Liver (tissue), 9 donors: Measurements from ENCODE around the gene HCAR2. TPM values are rescaled to one million over a fixed set of nuclear protein-coding genes. Genes with fewer than 3 reads are reported as not detected.

ENCODE experiments used
- DNase-seq: peaks from one replicate; pipeline ENCODE4 v3.0.0-alpha.2; 2017; ENCODE audit warnings: low spot score
- H3K27ac ChIP-seq, 2 donors: one replicate each; pipeline ENCODE4 v1.7.0; 2013; ENCODE audit warnings: inconsistent platforms in 2 of 2, low read length in 2 of 2, control low read depth in 1 of 2, low read depth in 1 of 2, mild to moderate bottlenecking in 1 of 2
- H3K27me3 ChIP-seq, 4 donors: one replicate each; pipeline versions ENCODE4 v1.6.1 to v1.7.0; 2013; ENCODE audit warnings: low read length in 3 of 4, inconsistent platforms in 1 of 4, mild to moderate bottlenecking in 1 of 4, moderate library complexity in 1 of 4; ENCODE audit not compliant: control insufficient read depth in 4 of 4, insufficient read depth in 4 of 4
- H3K36me3 ChIP-seq, 4 donors: one replicate each; pipeline versions ENCODE4 v1.6.1 to v1.7.0; 2013; ENCODE audit warnings: low read length in 3 of 4, mild to moderate bottlenecking in 3 of 4, low read depth in 1 of 4, moderate library complexity in 1 of 4; ENCODE audit not compliant: control insufficient read depth in 4 of 4, insufficient read depth in 3 of 4
- H3K4me1 ChIP-seq, 4 donors: one replicate each; pipeline versions ENCODE4 v1.6.1 to v1.7.0; 2013; ENCODE audit warnings: low read length in 3 of 4, mild to moderate bottlenecking in 3 of 4, moderate library complexity in 1 of 4; ENCODE audit not compliant: control insufficient read depth in 4 of 4, insufficient read depth in 4 of 4
- H3K4me3 ChIP-seq, 3 donors: one replicate each; pipeline versions ENCODE4 v1.6.1 to v1.7.0; 2013; ENCODE audit warnings: low read length in 3 of 3, control low read depth in 1 of 3, low read depth in 1 of 3, mild to moderate bottlenecking in 1 of 3
- H3K9ac ChIP-seq, 2 donors: one replicate each; pipeline ENCODE4 v1.7.0; 2013; ENCODE audit warnings: low read length in 2 of 2, mild to moderate bottlenecking in 2 of 2, moderate library complexity in 2 of 2, control low read depth in 1 of 2, low read depth in 1 of 2
- H3K9me3 ChIP-seq, 4 donors: one replicate each; pipeline versions ENCODE4 v1.6.1 to v1.7.0; 2013; ENCODE audit warnings: low read length in 3 of 4; ENCODE audit not compliant: control insufficient read depth in 4 of 4
- ATF3 ChIP-seq: IDR thresholded peaks from 2 replicates; pipeline ENCODE4 v1.6.1; 2016; ENCODE audit warnings: antibody characterized with exemption
- CTCF ChIP-seq: fragments of 150-350 bp; IDR thresholded peaks from 2 replicates; pipeline ENCODE4 v1.5.1; 2017; ENCODE audit warnings: improper control_type of control experiment, low read depth, low read length; ENCODE audit not compliant: missing input control
- EGR1 ChIP-seq, 2 donors: IDR thresholded peaks; 2 replicates each; pipeline ENCODE4 v1.6.1; 2016 to 2018; ENCODE audit warnings: antibody characterized with exemption in 2 of 2, low read depth in 2 of 2
- FOXA1 ChIP-seq: IDR thresholded peaks from 2 replicates; pipeline ENCODE4 v1.6.1; 2016; ENCODE audit warnings: antibody characterized with exemption
- FOXA2 ChIP-seq: IDR thresholded peaks from 2 replicates; pipeline ENCODE4 v1.6.1; 2016; ENCODE audit warnings: antibody characterized with exemption
- GABPA ChIP-seq, 2 donors: IDR thresholded peaks in 1 of 2; conservative IDR thresholded peaks in 1 of 2; 2 replicates each; pipeline ENCODE4 v1.6.1; 2016; ENCODE audit warnings: antibody characterized with exemption in 2 of 2, mild to moderate bottlenecking in 1 of 2, moderate library complexity in 1 of 2
- HNF4A ChIP-seq, 2 donors: conservative IDR thresholded peaks; 2 replicates each; pipeline ENCODE4 v1.6.1; 2016; ENCODE audit warnings: antibody characterized with exemption in 2 of 2, mild to moderate bottlenecking in 2 of 2
- JUND ChIP-seq, 2 donors: IDR thresholded peaks; 2 replicates each; pipeline ENCODE4 v1.6.1; 2016; ENCODE audit warnings: antibody characterized with exemption in 2 of 2
- MAX ChIP-seq: IDR thresholded peaks from 2 replicates; pipeline ENCODE4 v1.6.1; 2016; ENCODE audit warnings: antibody characterized with exemption
- NR2F2 ChIP-seq: IDR thresholded peaks from 2 replicates; pipeline ENCODE4 v1.6.1; 2016; ENCODE audit warnings: antibody characterized with exemption
- RAD21 ChIP-seq, 2 donors: IDR thresholded peaks; 2 replicates each; pipeline ENCODE4 v1.6.1; 2016; ENCODE audit warnings: antibody characterized with exemption in 2 of 2, mild to moderate bottlenecking in 2 of 2
- REST ChIP-seq: IDR thresholded peaks from 2 replicates; pipeline ENCODE4 v1.6.1; 2016; ENCODE audit warnings: antibody characterized with exemption, mild to moderate bottlenecking
- RXRA ChIP-seq, 2 donors: IDR thresholded peaks; 2 replicates each; pipeline ENCODE4 v1.6.1; 2017 to 2018; ENCODE audit warnings: antibody characterized with exemption in 2 of 2, mild to moderate bottlenecking in 1 of 2
- SP1 ChIP-seq: IDR thresholded peaks from 2 replicates; pipeline ENCODE4 v1.6.1; 2018; ENCODE audit warnings: antibody characterized with exemption, mild to moderate bottlenecking
- YY1 ChIP-seq: IDR thresholded peaks from 2 replicates; pipeline ENCODE4 v1.6.1; 2016; ENCODE audit warnings: antibody characterized with exemption, mild to moderate bottlenecking
- ZBTB33 ChIP-seq: IDR thresholded peaks from 2 replicates; pipeline ENCODE4 v1.6.1; 2016; ENCODE audit warnings: antibody characterized with exemption
- WGBS: extraction: QIAGEN DNeasy Blood & Tissue Kit; methylation state at CpG from one replicate; pipeline ENCODE4 v1.1.7; 2013; 5-methylcytosine and 5-hydroxymethylcytosine counted together
- polyA plus RNA-seq, 2 donors: library from polyadenylated mRNA; stranded (reverse) in 1 of 2; unstranded in 1 of 2; fragments of 200-250 nt in 1 of 2; fragments of >200 nt in 1 of 2; fragmentation: Nextera tagmentation in 1 of 2; extraction: Ambion mirVana in 1 of 2; gene quantifications; one replicate each; pipeline versions ENCODE4 v1.2.1 to v1.2.3, GENCODE V29; 2013 to 2015
- total RNA-seq, 2 donors: library from RNA; depleted of rRNA; stranded (reverse); fragments of >200 nt; gene quantifications; one replicate each; pipeline ENCODE4 v1.2.3, GENCODE V29; 2014
- donor health status: healthy.
- donor health status: healthy.
- donor health status: healthy.
- donor health status: healthy.
- donor health status: healthy.

Gene HCAR2
- total and polyA plus RNA-seq, 4 donors: 0.08 to 0.70 (median 0.08) TPM; not detected in 1

GRCh38 chr12:122661938-122662337, 41.2 kb downstream of the HCAR2 start:
- Histone ChIP-seq H3K36me3 (no peaks in the 10 kb centered on the region), H3K9me3 (no peaks in the 10 kb centered on the region), H3K27ac (no peak overlapping the region), H3K27me3 (no peaks in the 10 kb centered on the region), H3K4me3 (no peak overlapping the region), H3K9ac (no peak overlapping the region), H3K4me1 (no peaks in the 10 kb centered on the region)
- no peak for TF ChIP-seq NR2F2
- DNase-seq: no peak
- 93% methylated on average over 3 of the region's 3 CpGs for WGBS

GRCh38 chr12:122661246-122661645, 41.9 kb downstream of the HCAR2 start:
- H3K27me3 ChIP-seq: no peaks in the 10 kb centered on the region
- TF ChIP-seq ZBTB33 (no peak), MAX (no peak), RXRA (IDR thresholded peaks at IDR 0.05) (no peak), REST (no peak), CTCF (no peak), JUND (IDR thresholded peaks at IDR 0.05) (no peak), SP1 (no peak), ATF3 (no peak), FOXA2 (no peak), GABPA (IDR thresholded peaks at IDR 0.05 in 1 of 2, conservative IDR thresholded peaks at IDR 0.05 in 1 of 2) (no peak), RAD21 (IDR thresholded peaks at IDR 0.05) (no peak), YY1 (no peak), EGR1 (IDR thresholded peaks at IDR 0.05; ENCODE audit: low read depth in 2 of 2) (no peak), FOXA1 (no peak), HNF4A (conservative IDR thresholded peaks at IDR 0.05) (no peak)

More at GRCh38 chr12:122661246-122661645, 41.9 kb downstream of the HCAR2 start:
- Histone ChIP-seq H3K36me3 (no peaks in the 10 kb centered on the region), H3K4me3 (no peak overlapping the region), H3K9ac (no peak overlapping the region), H3K9me3 (no peaks in the 10 kb centered on the region), H3K27ac (no peak overlapping the region), H3K4me1 (no peaks in the 10 kb centered on the region)
- WGBS: 85% methylated on average over 16 of the region's 16 CpGs
- DNase-seq: no peak
